ENCODE data around the gene CD2.
A peak's percentile ranks its signal among the peaks of the same experiment; 100 is the strongest.

Gene CD2, protein sequence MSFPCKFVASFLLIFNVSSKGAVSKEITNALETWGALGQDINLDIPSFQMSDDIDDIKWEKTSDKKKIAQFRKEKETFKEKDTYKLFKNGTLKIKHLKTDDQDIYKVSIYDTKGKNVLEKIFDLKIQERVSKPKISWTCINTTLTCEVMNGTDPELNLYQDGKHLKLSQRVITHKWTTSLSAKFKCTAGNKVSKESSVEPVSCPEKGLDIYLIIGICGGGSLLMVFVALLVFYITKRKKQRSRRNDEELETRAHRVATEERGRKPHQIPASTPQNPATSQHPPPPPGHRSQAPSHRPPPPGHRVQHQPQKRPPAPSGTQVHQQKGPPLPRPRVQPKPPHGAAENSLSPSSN

DNA sequence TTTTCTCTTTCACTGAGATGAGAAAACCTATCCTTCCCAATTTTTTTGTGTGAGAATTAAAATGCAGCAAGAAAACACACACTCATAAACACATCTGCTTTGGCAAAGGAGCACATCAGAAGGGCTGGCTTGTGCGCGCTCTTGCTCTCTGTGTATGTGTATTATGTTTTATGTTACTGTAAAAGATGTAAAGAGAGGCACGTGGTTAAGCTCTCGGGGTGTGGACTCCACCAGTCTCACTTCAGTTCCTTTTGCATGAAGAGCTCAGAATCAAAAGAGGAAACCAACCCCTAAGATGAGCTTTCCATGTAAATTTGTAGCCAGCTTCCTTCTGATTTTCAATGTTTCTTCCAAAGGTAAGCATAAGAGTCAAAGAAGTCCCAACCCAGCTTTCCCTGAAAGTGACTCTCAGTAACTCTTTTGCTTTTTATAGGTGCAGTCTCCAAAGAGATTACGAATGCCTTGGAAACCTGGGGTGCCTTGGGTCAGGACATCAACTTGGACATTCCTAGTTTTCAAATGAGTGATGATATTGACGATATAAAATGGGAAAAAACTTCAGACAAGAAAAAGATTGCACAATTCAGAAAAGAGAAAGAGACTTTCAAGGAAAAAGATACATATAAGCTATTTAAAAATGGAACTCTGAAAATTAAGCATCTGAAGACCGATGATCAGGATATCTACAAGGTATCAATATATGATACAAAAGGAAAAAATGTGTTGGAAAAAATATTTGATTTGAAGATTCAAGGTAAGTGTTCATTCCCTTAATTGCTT is at the start of gene CD2:
TSS of gene CD2 (plus strand) at position 233 of the 780 bp plus-strand sequence. CDS start at position 296, 63 bp downstream.
- no peak for DNase-seq (ENCODE audit: low spot score)

DNA sequence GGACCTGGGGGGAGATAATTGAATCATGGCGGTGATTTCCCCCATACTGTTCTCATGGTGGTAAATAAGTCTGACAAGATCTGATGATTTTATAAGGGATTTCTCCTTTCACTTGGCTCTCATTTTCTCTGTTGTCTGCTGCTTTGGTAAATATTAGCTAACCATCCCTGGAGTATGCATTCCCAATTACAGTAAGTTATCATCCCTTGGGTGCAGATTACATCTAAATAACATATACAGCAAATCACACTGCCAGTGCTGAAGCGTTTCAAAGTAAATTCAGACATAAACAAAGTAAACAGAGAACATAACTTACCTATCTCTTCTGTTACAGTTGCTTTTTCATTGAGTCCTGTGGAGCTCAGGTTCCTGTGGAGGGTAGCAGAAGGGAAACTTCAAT is 48.1 kb upstream of the CD2 start:
- DNase-seq (ENCODE audit: low spot score) = no peak

DNA sequence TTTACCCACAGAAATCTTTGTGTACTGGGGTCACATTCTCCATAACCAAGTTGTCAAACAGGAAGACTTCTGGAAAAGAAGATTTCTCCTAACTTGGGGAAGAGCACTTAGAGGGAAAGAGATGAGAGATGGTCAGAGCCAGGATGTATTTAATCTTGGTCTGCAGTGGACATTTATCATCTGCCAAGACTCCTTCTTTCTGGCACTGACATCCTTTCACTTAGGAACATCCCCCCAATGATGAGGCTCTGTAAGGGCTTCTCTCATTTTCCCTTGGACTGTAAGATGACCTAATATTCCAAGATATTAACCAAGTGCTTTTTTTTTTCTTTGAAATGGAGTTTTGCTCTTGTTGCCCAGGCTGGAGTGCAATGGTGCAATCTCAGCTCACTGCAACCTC is 47.4 kb upstream of the CD2 start:
- DNase-seq (ENCODE audit: low spot score) = no peak

DNA sequence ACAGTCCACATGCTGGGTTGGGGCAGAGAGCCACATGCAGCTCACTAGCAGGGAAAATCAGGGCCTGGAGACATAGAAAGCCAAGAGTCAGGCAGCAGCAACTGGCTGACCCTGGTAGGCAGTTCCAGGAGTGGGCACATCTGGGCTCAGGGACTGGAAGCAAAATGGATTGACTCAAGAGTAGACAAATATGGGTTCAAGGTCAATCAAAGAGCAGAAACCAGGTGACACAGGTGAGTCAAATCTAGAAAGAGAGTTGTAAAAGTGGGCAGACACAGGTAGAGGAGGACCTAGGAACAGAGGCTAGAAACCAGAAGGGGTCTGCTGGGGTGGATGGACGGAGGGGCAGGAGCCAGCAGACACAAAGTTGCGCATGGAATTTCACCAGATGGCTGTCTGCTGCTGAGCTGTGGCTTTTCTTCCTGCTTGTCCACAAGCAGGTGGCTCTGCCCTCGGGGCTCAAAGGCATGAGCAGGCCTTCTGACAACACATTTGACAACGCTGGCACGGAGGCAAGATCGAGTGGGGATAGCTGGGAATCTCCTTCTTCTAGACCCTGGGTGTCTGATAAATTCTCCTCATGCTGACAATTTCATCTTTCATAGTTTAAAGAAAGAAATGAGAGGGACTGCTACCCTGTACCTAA is 45.9 kb upstream of the CD2 start:
- DNase-seq (ENCODE audit: low spot score) = no peak

DNA sequence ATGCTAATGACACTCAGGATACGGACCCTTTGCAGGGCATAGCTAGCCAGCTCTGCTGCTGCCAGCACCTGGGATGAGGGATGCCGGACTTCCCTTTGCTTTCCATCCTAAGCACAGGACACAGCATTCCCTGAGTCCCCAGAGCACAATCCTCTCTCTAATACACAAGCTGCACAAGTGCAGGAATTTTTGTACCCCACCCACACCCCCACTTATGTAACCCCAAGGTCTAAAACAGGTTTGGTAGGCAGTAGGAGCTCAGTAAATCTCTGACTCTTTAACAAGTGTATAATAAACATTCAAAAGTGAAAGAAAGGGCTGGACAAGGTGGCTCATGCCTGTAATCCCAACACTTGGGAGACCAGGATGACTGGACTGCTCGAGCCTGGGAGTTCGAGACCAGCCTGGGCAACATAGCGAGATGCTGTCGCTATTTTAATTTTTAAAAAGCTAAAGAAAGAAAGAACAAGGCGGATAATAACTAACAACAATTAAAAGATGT is 44.5 kb upstream of the CD2 start:
- DNase-seq (ENCODE audit: low spot score) = no peak

DNA sequence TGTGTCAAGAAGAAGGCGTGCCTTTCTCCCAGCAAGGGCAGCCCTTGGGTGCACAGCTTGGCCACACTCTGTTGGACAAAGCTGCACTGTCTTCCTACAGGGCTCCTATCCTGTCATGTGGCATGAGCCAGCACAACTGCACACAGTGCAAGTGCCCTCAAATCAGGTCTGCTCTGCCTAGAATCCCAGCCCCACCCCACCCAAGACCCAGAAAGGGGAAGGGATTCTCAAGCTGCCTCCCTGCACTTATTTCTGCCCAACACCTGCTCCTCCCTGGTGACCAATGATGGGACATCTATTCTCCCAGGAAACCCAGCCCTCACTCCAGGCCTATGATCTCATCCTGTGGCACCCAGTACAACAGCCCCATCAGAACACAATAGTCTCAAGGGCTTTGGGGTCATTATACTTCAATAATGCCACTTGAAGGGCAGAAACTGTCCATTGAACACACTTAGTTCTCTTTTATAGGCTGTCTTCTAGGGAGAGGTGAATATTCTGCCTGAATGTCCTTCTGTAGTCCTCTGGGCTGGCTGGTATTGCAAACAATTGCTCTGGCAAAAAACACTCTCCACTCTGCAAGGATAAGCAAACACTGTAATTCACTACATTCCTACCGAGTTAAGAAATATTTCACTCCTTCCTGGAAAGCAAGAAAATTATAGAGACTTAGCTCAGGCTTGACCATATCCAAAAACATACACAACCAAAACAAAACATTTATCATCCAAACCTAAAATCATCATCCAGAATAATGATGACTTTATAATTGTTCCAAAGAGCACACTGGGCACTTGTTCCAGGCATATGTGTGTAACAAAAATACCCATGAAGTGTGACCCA is 43.6 kb upstream of the CD2 start:
- no peak for DNase-seq (ENCODE audit: low spot score)

DNA sequence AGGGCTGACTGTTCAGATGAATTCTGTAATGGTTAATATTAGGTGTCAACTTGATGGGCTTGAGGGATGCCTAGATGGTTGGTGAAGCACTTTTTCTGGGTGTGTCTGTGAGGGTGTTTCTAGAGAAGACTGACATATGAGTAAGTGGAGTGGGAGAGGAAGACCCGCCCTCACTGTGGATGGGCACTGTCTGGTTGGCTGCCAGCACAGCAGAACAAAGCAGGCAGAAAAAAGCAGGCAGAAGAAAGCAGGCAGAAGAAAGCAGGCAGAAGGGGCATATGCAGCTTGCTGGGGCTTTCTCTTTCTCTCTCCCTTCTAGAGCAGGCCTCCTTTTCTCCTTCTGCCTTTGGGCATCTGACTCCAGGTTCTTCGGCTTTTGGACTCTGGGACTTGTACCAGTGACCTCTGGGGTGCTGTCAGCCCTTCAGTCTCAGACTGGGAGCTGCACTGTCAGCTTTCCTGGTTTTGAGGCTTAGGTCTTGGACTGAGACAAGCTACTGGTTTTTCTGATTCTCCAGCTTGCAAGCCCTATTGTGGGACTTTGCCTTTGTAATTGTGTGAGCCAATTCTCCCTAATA is 42.9 kb upstream of the CD2 start:
- no peak for DNase-seq (ENCODE audit: low spot score)

DNA sequence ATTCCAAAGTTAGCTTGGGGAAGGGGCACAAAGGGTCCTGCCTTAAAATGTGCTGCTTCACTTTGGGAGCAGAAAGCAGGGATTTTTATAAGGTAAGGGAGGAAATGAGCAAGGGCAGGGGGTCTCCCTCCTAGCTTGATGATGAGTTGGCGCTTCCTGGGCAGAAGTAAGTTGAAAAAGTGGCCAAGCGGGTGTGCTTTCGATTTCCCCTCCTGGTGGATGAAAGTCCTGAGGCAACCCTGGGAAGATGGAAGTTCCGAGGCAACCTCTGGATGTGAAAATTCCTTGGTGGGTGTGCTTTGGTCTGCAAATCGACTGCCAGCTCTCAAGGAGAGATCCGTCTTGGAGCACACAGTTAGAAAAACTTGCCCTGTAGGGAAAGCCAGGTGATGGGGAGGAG is 41.7 kb upstream of the CD2 start:
- DNase-seq (ENCODE audit: low spot score) = no peak

DNA sequence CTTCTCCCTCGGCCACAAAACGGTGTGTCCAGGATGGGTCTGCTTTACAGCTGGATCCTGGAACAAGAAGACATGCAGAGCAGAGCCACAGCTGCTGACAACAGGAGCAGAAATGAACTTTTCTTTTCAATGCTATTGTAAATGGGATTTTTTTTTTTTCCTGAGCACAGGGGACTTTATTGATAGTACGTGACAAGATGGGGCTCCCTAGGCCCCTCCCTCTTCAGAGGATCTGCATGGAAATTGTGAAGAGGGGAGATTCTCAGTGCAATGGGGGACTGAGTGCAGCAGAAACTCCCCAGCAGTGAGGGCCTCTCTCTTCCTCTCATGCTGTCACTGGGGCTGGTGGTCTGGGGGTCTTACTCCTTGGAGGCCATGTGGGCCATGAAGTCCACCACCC is 40.8 kb upstream of the CD2 start:
- no peak for DNase-seq (ENCODE audit: low spot score)

DNA sequence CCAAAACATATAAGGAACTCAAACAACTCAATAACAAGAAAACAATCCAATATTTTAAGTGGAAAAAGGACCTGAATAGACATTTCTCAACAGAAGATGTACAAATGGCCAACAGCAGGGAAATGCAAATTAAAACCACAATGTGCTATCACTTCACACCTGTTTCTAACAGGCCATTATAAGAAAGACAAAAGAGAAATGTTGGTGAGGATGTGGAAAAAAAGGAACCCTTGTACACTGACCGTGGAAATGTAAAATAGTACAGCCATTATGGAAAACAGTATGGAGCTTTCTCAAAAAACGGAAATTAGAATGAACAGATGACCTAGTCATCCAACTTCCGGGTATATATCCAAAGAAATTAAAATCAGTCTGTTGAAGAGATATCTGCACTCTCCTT is 37.8 kb upstream of the CD2 start:
- no peak for DNase-seq (ENCODE audit: low spot score)

DNA sequence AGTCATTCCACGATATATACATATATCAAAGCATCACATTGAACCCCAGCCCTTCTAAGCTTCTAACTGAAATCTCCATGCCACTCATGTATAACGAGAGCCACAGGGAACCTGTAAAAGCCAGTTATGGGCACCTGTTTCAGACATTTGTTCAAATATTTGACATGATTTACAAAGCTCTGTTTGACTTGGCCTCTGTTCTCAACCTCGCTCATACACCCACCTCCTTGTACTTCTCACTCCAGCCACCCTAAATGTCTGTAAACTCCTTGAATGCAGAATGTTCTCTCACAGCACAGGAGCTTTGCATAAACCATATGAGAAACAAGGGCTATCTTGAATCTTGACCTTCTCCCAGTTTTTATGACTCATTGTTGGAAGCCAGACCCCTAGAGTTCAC is 36.9 kb upstream of the CD2 start:
- DNase-seq (ENCODE audit: low spot score) = no peak

DNA sequence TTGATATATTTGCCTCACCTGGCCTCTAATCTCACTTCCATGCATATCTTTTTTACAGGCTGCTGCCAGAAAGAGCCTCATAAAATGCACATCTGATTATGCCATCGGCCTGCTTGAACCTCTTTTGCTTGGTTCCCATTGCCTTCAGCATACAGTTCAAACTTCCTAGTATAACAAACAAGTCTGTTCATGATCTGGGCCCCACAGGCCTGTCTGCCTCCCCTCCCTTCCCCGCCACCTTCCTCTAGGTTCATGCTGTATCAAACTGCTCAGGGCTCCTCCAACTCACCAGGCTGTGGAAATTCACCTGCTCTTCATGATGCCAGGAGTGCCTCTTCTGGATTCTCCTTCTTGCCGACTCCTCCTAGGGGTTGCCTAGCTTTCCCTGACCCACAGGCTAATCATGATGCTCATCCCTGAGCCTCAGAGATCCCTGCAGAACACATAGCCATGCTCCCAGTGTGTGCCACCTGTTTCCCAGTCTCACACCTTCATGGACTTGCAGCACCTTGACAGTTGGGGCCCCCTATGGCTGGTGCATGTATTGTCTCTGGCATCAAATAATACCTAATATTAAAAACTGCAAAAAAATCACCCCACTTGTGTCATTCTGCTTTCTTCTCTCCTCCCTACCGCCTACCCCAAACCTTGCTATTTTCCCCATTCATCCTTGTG is 33.7 kb upstream of the CD2 start:
- no peak for DNase-seq (ENCODE audit: low spot score)

DNA sequence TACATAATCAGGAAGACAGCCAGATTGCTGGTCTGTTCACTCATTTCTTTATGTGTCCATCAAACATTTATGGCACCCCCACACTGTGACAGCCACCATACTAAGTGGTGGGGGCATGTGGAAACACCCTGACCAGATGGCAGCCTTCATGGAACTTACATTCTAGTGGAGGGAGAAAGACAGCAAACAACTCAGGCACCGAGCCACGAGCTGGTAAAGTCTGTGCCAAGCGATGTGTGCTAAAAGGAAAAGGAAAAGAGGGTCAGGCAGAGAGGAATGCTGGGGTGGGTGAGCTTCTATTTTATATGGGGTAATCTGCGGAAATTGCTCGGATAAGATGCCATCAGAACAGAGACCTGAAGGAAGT is 33.2 kb upstream of the CD2 start:
- no peak for DNase-seq (ENCODE audit: low spot score)

DNA sequence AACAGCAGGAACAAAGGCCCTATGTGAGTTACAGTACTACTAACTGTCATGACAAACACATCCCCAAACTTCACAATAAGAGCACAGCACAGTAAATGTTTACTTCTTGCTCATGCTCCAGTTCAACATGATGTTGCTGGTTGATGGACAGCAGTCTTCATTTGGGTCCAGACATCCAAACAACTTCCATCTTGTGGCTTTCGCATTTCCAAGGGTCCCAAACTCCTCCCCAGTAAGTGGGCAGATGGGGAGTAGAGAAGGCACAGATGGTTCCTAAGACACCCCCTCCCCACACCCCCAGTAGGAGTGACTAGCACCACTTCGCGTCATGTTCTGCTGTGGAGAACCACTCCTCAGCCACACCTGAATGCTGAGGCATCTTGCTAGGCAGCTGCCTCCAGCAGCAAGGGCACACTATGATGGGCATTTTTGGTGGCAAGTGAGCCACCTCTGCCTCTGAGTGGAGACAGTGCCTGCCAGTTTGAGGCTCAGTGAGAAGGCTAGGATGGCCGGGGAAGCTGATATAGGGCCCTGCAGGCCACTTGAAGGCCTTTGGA is 32.7 kb upstream of the CD2 start:
- DNase-seq (ENCODE audit: low spot score) = no peak

DNA sequence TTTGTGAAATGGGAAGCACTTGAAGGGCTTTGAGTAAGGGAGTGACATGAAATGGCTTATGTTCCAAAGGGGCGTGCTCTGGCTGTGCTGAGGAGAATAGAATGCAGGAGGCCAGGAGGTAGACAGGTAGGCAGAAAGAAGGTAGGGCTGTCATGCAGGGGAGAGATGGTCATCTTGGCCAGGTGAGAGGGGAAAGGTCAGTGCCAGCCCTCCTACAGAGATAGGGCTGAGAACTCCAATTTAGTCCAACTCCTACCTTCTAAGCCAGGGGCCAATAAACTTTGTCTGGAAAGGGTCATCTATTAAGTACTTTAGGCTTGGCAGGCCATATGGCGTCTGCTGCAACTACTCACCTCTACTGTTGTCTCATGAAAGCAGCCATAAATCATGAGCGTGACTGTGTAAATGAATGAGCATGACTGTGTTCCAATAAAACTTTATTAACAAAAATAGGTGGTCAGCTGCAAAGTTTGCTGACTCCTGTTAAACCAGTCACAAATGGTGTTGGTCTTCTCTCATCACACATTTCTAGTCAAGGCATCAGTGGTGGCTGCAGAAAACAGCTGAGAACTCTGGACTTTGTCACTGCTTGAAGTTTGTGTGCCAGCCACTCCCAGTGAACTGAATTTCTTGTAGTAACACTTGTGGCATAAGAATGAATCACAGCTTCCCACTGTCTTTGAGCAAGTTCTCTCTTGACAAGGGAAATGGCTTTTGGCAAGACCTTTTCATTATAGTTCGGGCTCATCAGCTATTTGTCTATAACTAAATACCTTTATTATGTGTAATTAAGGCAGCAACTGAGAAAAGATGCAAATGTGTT is 32.0 kb upstream of the CD2 start:
- DNase-seq (ENCODE audit: low spot score) = no peak

DNA sequence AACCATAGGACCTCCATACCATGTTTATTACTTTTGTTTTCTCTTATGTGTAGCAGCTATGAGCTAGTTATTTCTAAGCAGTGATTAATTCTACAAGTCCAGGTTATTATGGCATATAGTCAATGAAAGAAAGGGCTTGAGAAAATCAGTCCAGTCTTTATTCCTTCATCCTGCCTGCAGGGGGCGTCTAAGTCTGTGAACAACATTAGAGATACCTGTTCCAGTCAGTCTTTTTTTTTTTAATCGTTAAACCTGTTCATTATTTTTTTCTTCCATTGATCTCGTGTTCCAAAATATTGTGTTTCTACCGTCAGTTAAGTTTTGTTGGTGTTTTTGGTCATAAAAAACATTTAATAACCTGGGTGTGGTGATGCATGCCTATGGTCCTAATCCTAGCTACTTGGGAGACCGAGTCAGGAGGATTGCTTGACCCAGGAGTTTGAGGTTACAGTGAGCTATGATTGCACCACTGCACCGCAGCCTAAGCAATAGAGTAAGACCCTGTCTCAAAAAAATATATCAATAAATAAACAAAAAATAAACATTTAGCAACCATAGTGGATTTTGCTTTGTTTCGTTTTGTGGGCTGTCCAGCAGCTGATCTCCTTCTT is 29.4 kb upstream of the CD2 start:
- DNase-seq (ENCODE audit: low spot score) = peak; percentile 12

DNA sequence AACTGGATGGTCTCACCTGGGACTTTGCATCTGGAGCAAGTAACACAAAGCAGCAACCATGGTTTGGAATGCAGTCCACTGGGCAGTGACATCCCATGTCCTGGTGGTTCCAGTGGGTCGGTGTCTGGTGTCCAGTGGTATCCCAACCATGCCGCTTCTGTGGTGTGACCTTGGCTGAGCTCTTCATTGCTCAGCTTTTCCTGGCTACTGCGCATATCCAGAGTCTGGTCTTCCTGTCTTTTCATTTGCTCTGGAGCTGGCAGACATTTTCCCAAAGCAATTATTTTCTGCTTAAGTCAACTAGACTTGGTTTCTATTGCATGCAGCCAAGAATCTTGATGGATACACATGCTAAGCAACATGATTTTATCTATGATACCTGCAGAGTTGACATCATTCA is 28.4 kb upstream of the CD2 start:
- no peak for DNase-seq (ENCODE audit: low spot score)

DNA sequence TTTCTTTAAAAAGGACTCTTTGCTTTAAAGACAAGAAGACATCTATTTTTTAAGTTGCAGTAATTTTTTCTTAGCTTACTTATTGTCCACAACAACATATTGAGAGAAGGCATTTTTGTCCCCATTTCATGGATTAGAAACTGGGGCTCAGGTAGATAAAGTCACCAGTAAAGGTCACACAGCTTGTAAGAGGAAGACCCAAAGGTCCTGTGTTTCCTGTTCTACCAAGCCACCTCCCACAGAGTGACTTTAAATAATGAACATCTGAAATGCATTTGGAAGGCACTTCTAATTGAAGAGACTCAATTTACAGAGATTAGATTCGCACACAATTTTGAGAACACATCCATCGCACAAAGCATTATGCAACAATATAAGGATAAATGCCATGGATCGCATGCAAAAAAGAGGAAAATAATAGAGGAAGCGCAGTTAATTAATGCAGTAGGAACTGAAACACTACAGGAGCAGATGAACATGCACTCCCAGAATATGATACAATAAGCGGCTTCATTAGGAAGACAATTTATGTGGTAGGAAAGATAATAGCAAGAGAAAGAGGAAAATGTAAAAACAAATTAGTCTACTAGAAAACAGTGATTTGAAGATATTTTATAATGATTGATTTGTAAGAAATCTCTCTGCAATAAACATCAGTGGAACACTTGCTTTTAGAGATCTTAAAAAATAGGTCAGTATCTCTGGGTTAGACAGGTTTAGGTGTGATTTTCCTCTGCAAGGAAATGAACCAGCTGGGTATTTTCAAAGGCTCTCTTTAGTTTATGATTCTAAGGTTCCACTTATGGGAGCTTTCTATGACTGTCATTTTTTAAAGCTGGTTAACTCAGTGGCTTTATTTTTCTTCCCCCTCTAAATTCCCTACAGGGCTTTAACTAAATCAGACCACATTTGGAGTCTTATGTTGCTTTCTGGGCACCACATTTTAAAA is 27.1 kb upstream of the CD2 start:
- DNase-seq (ENCODE audit: low spot score) = no peak
